HG03558 (cell line): ENCODE results near the gene CNTN4.

Experiments used
- ATAC-seq: cut with Tn5 transposase; IDR thresholded peaks from one replicate; pipeline ENCODE4 v1.9.1; 2021; ENCODE audit warnings: moderate number of reproducible peaks; ENCODE audit not compliant: unreplicated experiment; ENCODE audit errors: extremely low read depth

Gene CNTN4

DNA sequence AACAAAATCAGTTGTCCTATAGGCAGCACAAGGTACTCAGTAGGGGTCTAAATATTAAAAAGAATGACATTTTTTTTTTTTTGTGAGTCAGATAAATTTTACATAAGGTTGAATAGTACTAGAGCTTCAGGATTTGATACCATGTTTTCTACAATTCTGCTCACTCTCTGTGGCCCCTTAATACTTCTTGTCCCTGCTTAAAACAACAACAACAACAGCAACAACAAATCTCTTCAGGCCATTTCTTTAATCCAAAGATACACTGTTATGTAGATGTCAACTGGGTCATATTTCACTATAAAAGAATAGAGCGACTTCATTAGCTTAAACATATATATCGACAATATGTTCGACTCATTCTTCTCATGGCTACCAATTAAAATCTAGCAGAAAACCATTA is 1008.5 kb downstream of the CNTN4 start:
- no peak for ATAC-seq
